ENCODE measurements around the gene TAS2R3.

TAS2R3 gene

GRCh38 chr7:141788296-141788695, 24.4 kb downstream of the TAS2R3 start:
- DNase-seq = no peak

DNA sequence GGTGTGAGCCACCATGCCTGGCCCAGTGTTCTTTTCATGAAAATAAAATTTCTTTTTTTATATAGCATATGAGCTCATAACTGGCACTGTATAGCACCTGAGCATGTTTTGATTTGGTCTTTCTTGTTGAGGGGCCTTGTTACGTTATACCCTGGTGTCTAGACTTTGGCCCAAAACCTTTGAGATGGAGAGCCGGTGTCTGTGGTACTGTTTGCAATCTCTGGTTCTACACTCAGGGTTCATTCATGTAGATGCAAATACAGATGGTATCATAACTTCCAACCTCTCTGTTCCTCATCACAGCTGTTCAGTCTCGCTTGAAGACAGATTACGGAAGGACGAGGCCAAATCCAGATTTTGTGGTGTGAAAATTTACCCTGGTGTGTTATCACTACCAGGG, 26.0 kb downstream of the TAS2R3 start, which contains the start of gene TAS2R5:
TSS of gene TAS2R5 (plus strand) at position 301 of the 400 bp plus-strand sequence. CDS start 145 bp downstream, outside the sequence.
- DNase-seq = no peak

DNA sequence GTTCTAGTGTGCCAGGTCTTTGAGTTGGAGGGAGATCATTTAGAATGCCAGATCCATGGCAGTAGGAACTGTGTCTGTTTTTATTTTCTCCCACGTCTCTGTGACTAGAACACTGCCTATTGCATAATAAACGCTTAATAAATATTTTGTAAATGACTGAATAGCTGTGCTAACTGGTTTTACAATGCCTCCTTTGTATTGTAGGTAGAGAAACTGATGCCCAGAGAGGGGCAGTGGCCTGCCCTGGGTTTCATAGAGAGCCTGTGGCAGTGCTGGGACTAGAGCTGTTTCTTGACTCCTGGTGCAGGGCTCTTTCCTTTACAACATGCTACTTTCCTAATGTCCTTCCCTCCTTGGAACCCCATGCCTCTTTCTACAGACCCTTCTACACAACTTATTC, 28.6 kb downstream of the TAS2R3 start:
- no peak for DNase-seq

All from NCI-H510A treated with DMSO at 0.1 percent for 48 hours (cell line).